CD8-positive, alpha-beta memory T cell (primary cell): ENCODE measurements around the gene CELF2. TPM values are rescaled to one million over a fixed set of nuclear protein-coding genes. Genes with fewer than 3 reads are reported as not detected.
"Not testable (repeated sequence)": the region's sequence is repeated elsewhere in the genome, so short reads cannot be mapped to it uniquely, and the experiment has no call there.

Experiments used
- CTCF ChIA-PET: fragments of 350-600 bp; sonication (Branson Sonifier 250); formaldehyde crosslinking; loops from one replicate; lab custom pipeline; 2021; ENCODE audit warnings: antibody characterized with exemption; lab: Charles Lee
- POLR2A ChIA-PET: fragments of 350-600 bp; sonication (Branson Sonifier 250); formaldehyde crosslinking; loops from one replicate; lab custom pipeline; 2021; ENCODE audit warnings: antibody characterized with exemption; lab: Charles Lee
- DNase-seq, 5 donors: peaks; one replicate each; pipeline versions ENCODE4 v3.0.0 to v3.0.0-alpha.2; 2020 to 2022; ENCODE audit warnings: mixed read lengths in 1 of 5
- H3K27ac ChIP-seq: one replicate; pipeline ENCODE4 v1.7.0; 2013; ENCODE audit warnings: low read depth, mild to moderate bottlenecking, low read length, moderate library complexity
- H3K27me3 ChIP-seq: 2 replicates; pipeline ENCODE4 v1.7.0; 2013; ENCODE audit warnings: low read length, mild to moderate bottlenecking; ENCODE audit not compliant: insufficient read depth, poor library complexity, severe bottlenecking
- H3K36me3 ChIP-seq: 2 replicates; pipeline ENCODE4 v1.7.0; 2013; ENCODE audit warnings: mild to moderate bottlenecking, low read length, moderate library complexity; ENCODE audit not compliant: insufficient read depth
- H3K4me1 ChIP-seq: 2 replicates; pipeline ENCODE4 v1.7.0; 2013; ENCODE audit warnings: mild to moderate bottlenecking, low read length, moderate library complexity; ENCODE audit not compliant: insufficient read depth
- H3K4me3 ChIP-seq: 2 replicates; pipeline ENCODE4 v1.7.0; 2013; ENCODE audit warnings: mild to moderate bottlenecking, low read length
- H3K9me3 ChIP-seq: 2 replicates; pipeline ENCODE4 v1.7.0; 2013; ENCODE audit warnings: mild to moderate bottlenecking, low read length
- H3K27ac Mint-ChIP-seq, 8 donors: one replicate each; pipeline ENCODE4 v1.8.0; 2020 to 2021; ENCODE audit warnings: mixed read lengths in 8 of 8, mild to moderate bottlenecking in 6 of 8, inconsistent platforms in 3 of 8, moderate library complexity in 3 of 8
- H3K27me3 Mint-ChIP-seq, 2 donors: one replicate each; pipeline ENCODE4 v1.8.0; 2020 to 2021; ENCODE audit warnings: mixed read lengths in 2 of 2, mild to moderate bottlenecking in 1 of 2, moderate library complexity in 1 of 2
- H3K36me3 Mint-ChIP-seq, 3 donors: one replicate each; pipeline ENCODE4 v1.8.0; 2020 to 2021; ENCODE audit warnings: mixed read lengths in 3 of 3, inconsistent platforms in 1 of 3, mild to moderate bottlenecking in 1 of 3
- H3K4me1 Mint-ChIP-seq, 3 donors: one replicate each; pipeline ENCODE4 v1.8.0; 2020 to 2021; ENCODE audit warnings: mixed read lengths in 3 of 3, inconsistent platforms in 1 of 3, mild to moderate bottlenecking in 1 of 3
- H3K4me3 Mint-ChIP-seq, 7 donors: one replicate each; pipeline ENCODE4 v1.8.0; 2020 to 2021; ENCODE audit warnings: mixed read lengths in 7 of 7, mild to moderate bottlenecking in 6 of 7, moderate library complexity in 4 of 7, inconsistent platforms in 2 of 7
- H3K9me3 Mint-ChIP-seq, 5 donors: one replicate each; pipeline ENCODE4 v1.8.0; 2020 to 2022; ENCODE audit warnings: mixed read lengths in 5 of 5, mild to moderate bottlenecking in 3 of 5, moderate library complexity in 2 of 5, inconsistent platforms in 1 of 5
- polyA plus RNA-seq: library from polyadenylated mRNA; unstranded; fragments of 300-500 nt; fragmentation: Illumina TruSeq; gene quantifications from one replicate; pipeline ENCODE4 v1.2.3, GENCODE V29; 2021
- total RNA-seq, 2 experiments: library from RNA; stranded (reverse); gene quantifications; one replicate each; pipeline ENCODE4 v1.2.3, GENCODE V29; 2021

CELF2 gene
- total and polyA plus RNA-seq, 3 experiments from 2014 or later = 154 to 166 (median 155) TPM

DNA sequence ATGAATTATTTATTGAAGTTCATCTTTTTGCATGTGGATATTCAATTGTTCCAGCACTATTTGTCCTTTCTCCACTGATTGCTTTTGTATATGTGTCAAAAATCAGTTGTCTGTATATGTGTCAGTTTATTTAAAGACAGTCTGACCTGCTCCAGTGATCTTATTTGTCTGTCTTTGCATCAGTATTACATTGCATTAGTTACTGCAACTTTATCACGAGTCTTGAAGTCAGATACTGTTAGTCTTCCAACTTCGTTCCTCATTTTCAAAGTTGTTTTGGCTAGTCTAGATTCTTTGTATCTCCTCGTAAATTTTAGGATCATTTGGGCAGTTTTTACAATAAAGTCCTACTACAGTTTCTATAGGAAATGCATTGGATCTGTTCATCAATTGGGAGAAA lies 166.4 kb downstream of the CELF2 start:
- Histone ChIP-seq H3K9me3 (no peaks in the 10 kb centered on the region), H3K27me3 (no peaks in the 10 kb centered on the region), H3K4me1 (peaks cover 77% of the 10 kb centered on the region), H3K4me3 (no peak overlapping the region), H3K27ac (no peak overlapping the region), H3K36me3 (no peaks in the 10 kb centered on the region)
- ChIA-PET CTCF (no interaction called here), POLR2A (no interaction called here)
- Mint-ChIP-seq H3K4me3 (peak overlapping the region in 6 of 7 donors; percentile 14 to 73 (median 68)), H3K27me3 (no peaks in the 10 kb centered on the region), H3K9me3 (peaks cover 0 to 10% (median 7%) of the 10 kb centered on the region in 5 donors), H3K27ac (peak overlapping the region in 5 of 8 donors; percentile 20 to 93 (median 47)), H3K4me1 (peaks cover 0 to 81% (median 0%) of the 10 kb centered on the region in 3 donors), H3K36me3 (peaks cover 30 to 86% (median 43%) of the 10 kb centered on the region in 3 donors)
- no peak for DNase-seq

DNA sequence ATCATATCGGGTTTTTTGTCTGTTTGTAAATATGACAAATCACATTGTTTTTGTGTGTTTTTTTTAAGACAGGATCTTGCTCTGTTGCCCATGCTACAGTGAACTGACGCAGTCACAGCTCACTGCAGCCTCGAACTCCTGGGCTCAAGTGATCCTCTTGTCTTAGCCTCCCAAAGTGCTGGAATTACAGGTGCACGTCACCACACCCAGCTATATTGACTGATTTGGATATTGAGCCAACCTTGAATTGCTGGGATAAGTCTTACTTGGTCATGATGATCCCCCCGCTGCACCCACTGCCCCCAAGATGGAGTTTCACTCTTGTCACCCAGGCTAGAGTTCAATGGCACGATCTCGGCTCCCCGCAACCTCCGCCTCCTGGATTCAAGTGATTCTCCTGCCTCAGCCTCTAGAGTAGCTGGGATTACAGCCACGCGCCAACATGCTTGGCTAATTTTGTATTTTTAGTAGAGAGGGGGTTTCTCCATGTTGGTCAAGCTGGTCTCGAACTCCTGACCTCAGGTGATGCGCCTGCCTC lies 167.5 kb downstream of the CELF2 start:
- H3K9me3 ChIP-seq, H3K27me3 Mint-ChIP-seq, CTCF ChIA-PET, H3K27ac ChIP-seq, H3K27me3 ChIP-seq, DNase-seq, POLR2A ChIA-PET, H3K36me3 ChIP-seq, H3K4me3 ChIP-seq: not testable (repeated sequence)
- peaks cover 30 to 87% (median 48%) of the 10 kb centered on the region in 3 donors for H3K36me3 Mint-ChIP-seq
- peak overlapping the region in 5 of 7 donors; percentile 25 to 47 (median 38) for H3K4me3 Mint-ChIP-seq
- H3K27ac Mint-ChIP-seq = peak overlapping the region in 6 of 8 donors; percentile 39 to 91 (median 62)
- peaks cover 77% of the 10 kb centered on the region for H3K4me1 ChIP-seq
- H3K9me3 Mint-ChIP-seq = peaks cover 0 to 10% (median 7%) of the 10 kb centered on the region in 5 donors
- peaks cover 0 to 92% (median 0%) of the 10 kb centered on the region in 3 donors for H3K4me1 Mint-ChIP-seq

DNA sequence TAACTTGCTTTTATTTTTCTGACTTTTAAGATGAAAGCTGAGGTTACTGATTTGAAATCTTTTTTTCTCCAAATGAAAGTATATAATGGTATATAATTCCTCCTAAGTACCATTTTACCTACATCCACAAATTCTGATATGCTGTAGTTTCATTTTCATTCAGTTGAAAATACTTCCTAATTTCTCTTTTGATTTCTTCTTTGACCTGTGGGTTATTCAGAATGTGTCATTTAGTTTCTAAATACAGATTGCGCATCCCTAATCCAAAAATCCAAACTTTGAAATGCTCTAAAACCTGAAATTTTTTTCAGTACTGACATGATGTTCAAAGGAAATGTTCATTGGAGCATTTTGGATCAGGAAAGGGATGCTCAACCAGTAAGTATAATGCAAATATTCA lies 168.7 kb downstream of the CELF2 start:
- Mint-ChIP-seq H3K27ac (peak overlapping the region in 6 of 8 donors; percentile 44 to 91 (median 73)), H3K4me1 (peaks cover 0 to 98% (median 0%) of the 10 kb centered on the region in 3 donors), H3K36me3 (peaks cover 30 to 89% (median 42%) of the 10 kb centered on the region in 3 donors), H3K4me3 (peak overlapping the region; percentile 13 to 78 (median 50)), H3K27me3 (no peaks in the 10 kb centered on the region), H3K9me3 (peaks cover 0 to 10% (median 7%) of the 10 kb centered on the region in 5 donors)
- Histone ChIP-seq H3K27me3 (no peaks in the 10 kb centered on the region), H3K36me3 (peaks cover 5% of the 10 kb centered on the region), H3K4me3 (no peak overlapping the region), H3K4me1 (peaks cover 79% of the 10 kb centered on the region), H3K9me3 (no peaks in the 10 kb centered on the region), H3K27ac (no peak overlapping the region)
- ChIA-PET POLR2A (interaction anchor here (0.6 kb wide), 1 partner anchor 9 kb away, joined by 5 read pairs; no protein-coding TSS in a partner anchor), CTCF (no interaction called here)
- no peak for DNase-seq

DNA sequence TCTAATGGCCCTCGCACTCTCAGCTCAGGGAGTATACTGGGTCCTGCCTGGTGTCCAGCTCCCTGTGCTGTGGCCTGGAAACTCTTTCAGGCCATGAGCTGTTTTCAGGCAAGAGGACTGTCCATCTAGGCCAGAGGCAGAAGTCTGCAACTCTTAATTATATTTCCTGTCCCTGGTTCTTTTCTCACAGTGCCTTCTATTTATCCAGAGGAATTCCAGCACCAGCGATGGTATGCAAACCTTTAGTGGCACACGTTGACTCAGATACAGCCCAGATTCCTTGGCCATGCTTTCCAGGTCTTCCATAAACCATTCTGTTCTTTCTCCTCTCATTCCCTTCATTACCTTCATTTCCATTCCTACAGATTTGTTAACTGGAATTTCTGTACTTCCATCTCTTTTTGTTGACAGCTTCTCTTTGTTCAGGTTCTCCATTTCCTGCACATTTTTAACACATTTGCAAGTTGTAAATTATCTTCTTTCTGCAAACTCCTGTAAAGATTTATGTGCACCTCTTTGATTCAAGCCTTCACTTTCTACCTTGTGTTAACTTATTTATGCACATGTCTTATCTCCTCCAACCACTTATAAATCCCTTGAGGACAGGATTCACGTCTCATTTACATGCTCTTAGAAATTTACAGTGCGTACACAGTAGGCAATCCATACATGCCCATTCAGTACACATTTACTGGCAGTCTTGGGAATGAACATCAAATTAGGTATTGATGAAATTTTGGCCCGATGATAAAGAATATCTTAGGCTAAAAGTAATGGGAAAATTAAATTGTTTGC lies 172.1 kb downstream of the CELF2 start:
- Mint-ChIP-seq H3K27me3 (no peaks in the 10 kb centered on the region), H3K9me3 (peaks cover 0 to 10% (median 7%) of the 10 kb centered on the region in 5 donors), H3K27ac (peak overlapping the region in 6 of 8 donors; percentile 76 to 96 (median 90)), H3K4me1 (peaks cover 7 to 94% (median 8%) of the 10 kb centered on the region in 3 donors), H3K36me3 (peaks cover 32 to 91% (median 40%) of the 10 kb centered on the region in 3 donors), H3K4me3 (peak overlapping the region; percentile 7 to 78 (median 51))
- Histone ChIP-seq H3K4me3 (no peak overlapping the region), H3K9me3 (no peaks in the 10 kb centered on the region), H3K27me3 (no peaks in the 10 kb centered on the region), H3K36me3 (peaks cover 18% of the 10 kb centered on the region), H3K4me1 (peaks cover 85% of the 10 kb centered on the region), H3K27ac (no peak overlapping the region)
- POLR2A ChIA-PET = interaction anchor here (0.6 to 1.1 kb wide), 5 partner anchors 11 to 83 kb away, joined by 3 to 13 read pairs (median 9); no protein-coding TSS in a partner anchor
- CTCF ChIA-PET = no interaction called here
- no peak for DNase-seq

DNA sequence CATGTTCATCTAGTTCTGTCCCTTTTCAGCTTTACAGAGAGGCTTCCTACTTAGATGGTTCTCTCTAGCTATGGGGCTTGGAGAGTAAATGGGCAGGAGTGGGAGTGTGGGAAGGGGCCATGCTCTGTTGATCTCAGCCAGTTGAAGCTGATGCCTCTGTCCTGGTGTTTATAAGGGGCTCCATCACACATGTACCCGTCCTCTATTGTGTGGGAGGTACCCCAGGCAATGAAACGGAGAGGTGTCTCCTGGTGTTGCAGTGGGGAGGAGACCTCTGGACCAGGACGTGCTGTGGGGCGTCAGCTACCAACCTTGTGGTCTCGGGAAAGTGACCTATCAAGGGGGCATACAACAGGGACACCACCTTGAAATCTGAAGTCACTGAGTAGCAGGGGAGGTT lies 173.5 kb downstream of the CELF2 start:
- Mint-ChIP-seq H3K4me3 (peak overlapping the region; percentile 48 to 85 (median 62)), H3K4me1 (peaks cover 21 to 96% (median 22%) of the 10 kb centered on the region in 3 donors), H3K27ac (peak overlapping the region in 6 of 8 donors; percentile 44 to 96 (median 90)), H3K36me3 (peaks cover 18 to 91% (median 37%) of the 10 kb centered on the region in 3 donors), H3K27me3 (no peaks in the 10 kb centered on the region), H3K9me3 (peaks cover 0 to 1% (median 0%) of the 10 kb centered on the region in 5 donors)
- POLR2A ChIA-PET = interaction anchor here (1.1 kb wide), 1 partner anchor 18 kb away, joined by 12 read pairs; no protein-coding TSS in a partner anchor
- H3K27me3 ChIP-seq = no peaks in the 10 kb centered on the region
- CTCF ChIA-PET = no interaction called here
- H3K9me3 ChIP-seq = no peaks in the 10 kb centered on the region
- no peak for DNase-seq
- H3K4me3 ChIP-seq = no peak overlapping the region
- no peak overlapping the region for H3K27ac ChIP-seq
- H3K36me3 ChIP-seq = peaks cover 32% of the 10 kb centered on the region
- H3K4me1 ChIP-seq = peaks cover 94% of the 10 kb centered on the region

DNA sequence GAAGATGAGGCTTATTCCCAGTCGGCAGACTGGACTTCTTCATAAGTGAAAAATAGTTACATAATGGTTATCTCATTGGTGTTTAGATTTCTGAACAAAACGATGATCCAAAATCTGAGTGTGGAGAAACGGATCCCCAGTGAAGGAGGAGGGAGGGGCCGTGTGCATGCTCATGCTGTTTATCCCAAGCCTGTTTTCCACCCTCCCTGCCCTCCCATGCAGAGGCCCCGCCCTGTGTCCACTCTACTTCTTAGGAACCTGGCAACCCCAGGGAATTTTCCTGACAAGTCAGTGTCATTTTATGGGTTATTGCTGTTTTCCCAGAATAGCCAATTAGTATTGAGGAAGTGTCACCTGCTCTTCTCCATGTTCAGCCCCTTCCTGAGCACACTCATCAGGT lies 174.0 kb downstream of the CELF2 start:
- Histone ChIP-seq H3K4me3 (no peak overlapping the region), H3K27me3 (no peaks in the 10 kb centered on the region), H3K9me3 (no peaks in the 10 kb centered on the region), H3K4me1 (peaks cover 92% of the 10 kb centered on the region), H3K27ac (no peak overlapping the region), H3K36me3 (peaks cover 34% of the 10 kb centered on the region)
- H3K27ac Mint-ChIP-seq = peak overlapping the region in 6 of 8 donors; percentile 31 to 97 (median 90)
- CTCF ChIA-PET = no interaction called here
- no peaks in the 10 kb centered on the region for H3K9me3 Mint-ChIP-seq
- no peaks in the 10 kb centered on the region for H3K27me3 Mint-ChIP-seq
- DNase-seq = no peak
- H3K4me1 Mint-ChIP-seq = peaks cover 26 to 95% (median 26%) of the 10 kb centered on the region in 3 donors
- H3K36me3 Mint-ChIP-seq = peaks cover 13 to 91% (median 32%) of the 10 kb centered on the region in 3 donors
- POLR2A ChIA-PET = interaction anchor here (1.5 kb wide), 1 partner anchor 34 kb away, joined by 3 read pairs; no protein-coding TSS in a partner anchor
- peak overlapping the region; percentile 49 to 81 (median 65) for H3K4me3 Mint-ChIP-seq

DNA sequence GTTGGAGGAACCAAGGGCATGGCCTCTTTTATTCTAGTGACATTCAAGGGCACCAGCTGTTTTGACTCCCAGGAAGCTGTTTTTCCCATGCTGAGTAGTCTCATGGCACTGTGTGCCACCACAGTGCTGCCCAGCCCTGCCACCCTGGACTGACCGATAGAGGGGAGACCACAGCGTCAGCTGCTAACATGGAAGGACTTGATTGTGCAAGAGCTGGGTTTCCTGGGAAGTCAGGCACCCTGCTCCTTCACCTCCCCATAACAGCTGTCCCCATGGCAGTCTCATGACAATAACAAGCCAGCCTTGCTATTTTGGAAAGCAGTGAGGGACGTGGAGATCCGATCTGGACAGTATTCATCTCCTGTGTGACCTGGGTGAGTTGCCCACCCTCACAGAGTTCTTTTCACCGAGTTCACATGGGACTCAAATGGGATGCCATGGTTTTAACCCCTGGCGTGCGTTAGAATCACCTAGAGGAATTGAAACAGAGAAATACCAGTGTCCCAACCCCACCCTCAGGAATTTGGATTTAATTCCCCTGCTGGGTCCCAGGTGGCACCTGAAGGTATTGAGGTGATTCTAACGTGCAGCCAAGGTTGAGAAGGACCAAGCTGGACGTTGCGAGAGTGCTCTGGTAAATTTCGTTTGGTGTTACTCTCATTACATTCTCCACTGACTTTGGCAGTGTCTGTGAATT lies 174.8 kb downstream of the CELF2 start:
- H3K36me3 Mint-ChIP-seq = peaks cover 9 to 91% (median 34%) of the 10 kb centered on the region in 3 donors
- no peak for DNase-seq
- peaks cover 34 to 95% (median 34%) of the 10 kb centered on the region in 3 donors for H3K4me1 Mint-ChIP-seq
- ChIA-PET POLR2A (interaction anchor here (1.1 to 1.5 kb wide), 2 partner anchors 14 to 34 kb away, joined by 3 read pairs; no protein-coding TSS in a partner anchor), CTCF (no interaction called here)
- no peaks in the 10 kb centered on the region for H3K9me3 Mint-ChIP-seq
- peak overlapping the region; percentile 48 to 81 (median 63) for H3K4me3 Mint-ChIP-seq
- no peaks in the 10 kb centered on the region for H3K27me3 Mint-ChIP-seq
- Histone ChIP-seq H3K27me3 (no peaks in the 10 kb centered on the region), H3K36me3 (peaks cover 34% of the 10 kb centered on the region), H3K4me3 (no peak overlapping the region), H3K4me1 (peaks cover 92% of the 10 kb centered on the region), H3K27ac (no peak overlapping the region), H3K9me3 (no peaks in the 10 kb centered on the region)
- H3K27ac Mint-ChIP-seq = peak overlapping the region in 6 of 8 donors; percentile 90 to 97 (median 90)
